ENCODE data around the gene TNKS1BP1.

TNKS1BP1 gene

DNA sequence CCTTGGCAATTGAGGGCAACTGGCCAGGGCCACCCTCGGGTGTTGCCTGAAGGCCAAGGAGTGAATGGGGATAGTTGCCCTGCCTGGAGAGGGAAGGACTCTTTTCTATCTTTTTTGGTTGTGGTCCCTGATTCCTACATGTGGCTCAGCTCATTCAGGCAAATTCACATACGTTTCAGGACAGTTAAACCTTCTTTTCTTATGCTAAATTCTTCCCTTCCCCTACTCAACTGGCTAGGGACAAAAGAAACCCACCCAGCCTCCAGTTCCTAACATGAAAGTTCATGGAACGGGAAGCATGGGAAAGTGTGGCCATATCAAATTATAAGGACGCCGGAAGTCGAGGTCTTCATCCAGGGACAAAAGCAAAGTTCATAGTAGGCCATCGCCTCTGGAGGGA lies 61.4 kb downstream of the TNKS1BP1 start:
- in situ Hi-C loops (cut with HindIII; ENCODE audit: low sequenced_read_pairs): no loop called here

DNA sequence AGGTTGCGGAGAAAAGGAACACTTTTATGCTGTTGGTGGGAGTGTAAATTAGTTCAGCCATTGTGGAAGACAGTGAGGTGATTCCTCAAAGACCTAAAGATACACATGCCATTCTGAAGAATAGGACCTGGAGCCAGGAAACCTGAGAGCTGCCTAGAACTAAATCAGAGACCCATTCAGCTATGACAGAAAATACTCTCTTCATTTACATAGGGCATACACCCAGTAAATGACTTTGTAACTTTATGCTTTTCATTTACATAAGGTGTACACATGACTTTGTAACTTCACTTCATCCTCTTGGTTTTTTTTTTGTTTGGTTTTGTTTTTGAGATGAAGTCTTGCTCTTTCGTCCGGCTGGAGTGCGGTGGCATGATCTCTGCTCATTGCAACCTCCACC lies 62.6 kb downstream of the TNKS1BP1 start:
- in situ Hi-C loops (cut with HindIII; ENCODE audit: low sequenced_read_pairs): no loop called here

DNA sequence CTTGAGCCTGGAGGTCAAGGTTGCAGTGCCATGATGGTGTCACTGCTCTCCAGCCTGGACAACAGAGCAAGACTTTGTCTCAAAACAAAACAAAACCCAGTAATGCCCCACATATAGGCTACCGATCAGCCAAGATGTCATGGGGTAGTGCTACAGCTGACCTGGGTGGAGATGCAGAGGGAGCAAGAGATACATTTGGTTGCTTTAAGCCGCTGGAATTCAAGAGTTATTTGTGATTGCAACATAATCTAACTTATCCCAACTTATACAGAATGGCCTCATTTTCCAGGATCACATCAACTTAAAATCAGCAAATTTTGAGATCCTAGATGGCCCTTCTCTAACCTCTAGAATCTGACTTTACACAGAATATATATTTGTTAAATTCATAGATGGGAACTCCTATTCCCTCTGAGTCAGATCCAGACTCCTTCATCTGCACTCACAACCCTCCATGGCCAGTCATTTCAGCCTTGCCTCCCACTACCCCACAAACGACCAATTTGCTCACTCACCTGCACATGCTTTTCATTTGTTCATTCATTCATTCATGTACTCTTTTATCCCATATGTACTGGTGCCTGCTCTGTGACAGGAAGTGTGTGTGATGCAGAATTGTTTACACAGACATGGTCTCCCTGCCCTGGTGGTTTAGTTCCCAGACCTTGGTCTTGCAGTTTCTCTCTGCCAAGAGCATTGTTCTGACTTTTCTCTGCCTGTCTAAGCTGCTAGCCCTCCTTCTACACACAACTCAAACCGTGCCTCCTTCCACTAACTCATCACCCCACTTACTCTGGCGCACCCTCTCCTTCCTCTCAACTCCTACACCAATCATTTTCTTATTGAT lies 63.6 kb downstream of the TNKS1BP1 start:
- in situ Hi-C loops (cut with HindIII; ENCODE audit: low sequenced_read_pairs): no loop called here

DNA sequence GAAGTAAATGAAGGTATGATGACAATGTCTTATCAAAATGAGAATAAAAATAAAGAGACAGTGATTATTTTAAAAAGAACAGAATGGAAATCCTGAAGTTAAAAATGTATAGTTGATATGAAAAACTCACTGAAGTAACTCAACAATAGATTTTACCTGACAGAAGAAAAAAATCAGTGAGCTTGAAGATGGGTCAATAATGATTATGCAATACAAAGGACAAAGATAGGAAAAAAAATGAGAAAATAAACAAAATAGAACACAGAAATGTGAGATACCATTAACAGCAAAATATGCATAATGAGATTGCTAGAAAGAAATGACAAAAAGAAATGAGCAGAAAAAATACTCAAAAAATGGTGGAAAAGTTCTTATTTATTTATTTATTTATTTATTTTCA lies 68.6 kb downstream of the TNKS1BP1 start:
- in situ Hi-C loops (cut with HindIII; ENCODE audit: low sequenced_read_pairs): no loop called here

DNA sequence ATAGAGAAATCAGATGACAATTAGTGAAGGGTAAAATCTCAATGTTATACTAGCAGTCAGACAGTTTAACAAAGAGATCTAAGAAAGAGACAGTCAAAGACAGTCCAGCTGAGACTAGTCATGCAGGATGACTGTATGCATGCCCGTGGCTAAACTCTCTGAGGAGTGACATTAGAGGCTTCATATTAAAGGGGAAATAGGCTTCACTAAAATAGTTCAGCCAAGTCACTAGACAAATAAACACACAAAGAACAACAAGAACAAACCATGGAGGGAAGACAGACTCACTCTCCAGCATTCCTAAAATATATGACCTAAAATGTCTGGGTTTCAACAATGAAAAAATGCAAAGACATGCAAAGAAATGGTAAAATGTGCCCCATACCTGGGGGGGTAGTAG lies 69.1 kb downstream of the TNKS1BP1 start:
- in situ Hi-C loops (cut with HindIII; ENCODE audit: low sequenced_read_pairs): no loop called here

DNA sequence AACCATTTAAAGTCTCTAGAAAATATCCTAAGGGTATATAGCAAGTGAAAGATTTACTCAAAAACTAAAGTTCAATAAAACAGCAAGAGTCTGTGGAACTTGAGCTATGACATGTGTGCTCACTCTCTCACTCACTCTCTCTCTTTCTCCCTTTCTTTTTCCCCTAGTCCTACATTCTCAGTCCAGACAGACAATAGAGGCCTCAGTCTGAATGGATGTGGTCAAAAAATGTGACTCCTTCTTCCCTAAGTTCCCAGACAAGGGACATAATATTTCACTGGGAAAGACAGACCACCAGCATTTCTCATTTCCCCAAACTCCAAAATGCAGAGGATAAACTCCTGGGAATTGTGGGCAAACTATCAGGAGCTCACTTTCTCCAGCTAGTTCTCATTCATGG lies 70.1 kb downstream of the TNKS1BP1 start:
- in situ Hi-C loops (cut with HindIII; ENCODE audit: low sequenced_read_pairs): no loop called here

DNA sequence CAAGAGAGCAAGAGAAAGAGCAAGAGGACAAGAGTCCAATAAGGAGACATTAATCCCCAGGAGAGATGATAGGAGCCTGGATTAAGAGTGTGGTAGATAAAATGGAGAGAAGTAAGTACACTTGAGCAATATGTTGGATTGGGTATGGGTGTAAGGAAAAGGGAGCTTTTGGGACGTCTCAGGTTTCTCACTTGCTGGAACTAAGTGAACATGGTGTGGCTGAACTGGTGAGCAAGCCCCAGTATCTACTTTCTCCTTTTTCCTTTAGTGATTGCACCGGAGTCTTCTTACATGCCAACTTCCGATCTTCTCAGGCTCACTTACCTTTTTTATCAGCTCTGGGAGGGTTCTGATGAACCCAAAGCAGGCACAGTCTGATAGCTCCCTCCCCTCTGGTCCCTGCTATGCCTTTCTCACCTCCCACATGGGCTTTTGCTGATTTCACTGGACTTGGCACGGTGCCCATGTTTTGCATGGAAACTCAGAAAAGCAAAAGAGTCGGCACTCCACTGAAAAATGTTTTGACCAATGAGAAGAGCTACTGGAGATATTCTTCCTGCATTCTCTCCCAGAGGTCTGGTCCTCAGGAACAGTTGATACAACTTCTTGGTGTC lies 73.2 kb downstream of the TNKS1BP1 start:
- in situ Hi-C loops (cut with HindIII; ENCODE audit: low sequenced_read_pairs): no loop called here

DNA sequence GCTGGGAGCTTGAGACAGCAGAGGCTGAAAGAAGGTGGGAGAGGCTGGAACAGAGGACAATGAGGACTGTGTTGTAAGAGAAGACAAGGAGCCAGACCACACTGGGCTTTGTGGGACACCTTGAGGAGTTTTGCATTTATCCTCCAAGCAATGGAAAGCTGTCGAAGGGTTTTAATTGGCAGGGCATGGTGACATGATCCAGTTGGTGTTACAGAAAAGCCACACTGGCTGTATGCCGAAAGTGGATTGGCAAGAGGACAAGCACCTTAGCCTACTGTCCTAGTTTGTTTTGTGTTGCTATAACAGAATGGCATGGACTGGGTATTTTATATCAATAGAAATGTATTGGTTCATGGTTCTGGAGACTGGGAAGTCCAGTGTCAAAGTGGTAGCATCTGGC lies 73.7 kb downstream of the TNKS1BP1 start:
- in situ Hi-C loops (cut with HindIII; ENCODE audit: low sequenced_read_pairs): no loop called here
